Measurements from ENCODE around the gene LRP10. TPM values are rescaled to one million over a fixed set of nuclear protein-coding genes. Genes with fewer than 3 reads are reported as not detected.

LRP10 gene
- total RNA-seq, 2 donors from 2014 or later, result 124 to 150 TPM

GRCh38 chr14:22870811-22871223 is 723 bp upstream of the LRP10 start:
- H3K4me1 ChIP-seq (replicated peaks), result peaks cover 4% of the 10 kb centered on the region
- intact Hi-C loops (cut with DNase I), result loop anchor here (5.0 kb wide), 2 partner anchors 46 to 106 kb away; partner anchors contain the start of gene RBM23
- 2% methylated on average over 1 of the region's 1 CpG for WGBS

GRCh38 chr14:22872033-22872832 is 693 bp downstream of the LRP10 start:
- H3K4me1 ChIP-seq (replicated peaks), result peaks cover 4% of the 10 kb centered on the region
- no peaks in the 10 kb centered on the region for H3K9me3 ChIP-seq
- peak overlapping the region; percentile 100 for H3K27ac ChIP-seq
- peak overlapping the region; percentile 94 to 100 for H3K4me3 ChIP-seq
- under 1% methylated on average over 44 of the region's 45 CpGs for WGBS
- intact Hi-C loops (cut with DNase I), result loop anchor here (5.0 kb wide), 2 partner anchors 45 to 105 kb away; partner anchors contain the start of gene RBM23
- TF ChIP-seq POLR2A (IDR thresholded peaks at IDR 0.05) (peak; percentile 56), POLR2AphosphoS5 (IDR thresholded peaks at IDR 0.05) (peak; percentile 93), CTCF (IDR thresholded peaks at IDR 0.05) (peak; percentile 93 to 98 (median 97))
- H3K27me3 ChIP-seq (replicated peaks; ENCODE audit: insufficient read depth), result no peaks in the 10 kb centered on the region
- DNase-seq (ENCODE audit: low spot score), result peak; percentile 89
- H3K36me3 ChIP-seq, result peaks cover 15 to 22% of the 10 kb centered on the region in 2 donors

More at GRCh38 chr14:22870811-22871223, 723 bp upstream of the LRP10 start:
- Histone ChIP-seq H3K27ac (peak overlapping the region; percentile 100), H3K36me3 (peaks cover 11 to 13% of the 10 kb centered on the region in 2 donors), H3K27me3 (replicated peaks; ENCODE audit: insufficient read depth) (no peaks in the 10 kb centered on the region), H3K4me3 (peak overlapping the region; percentile 94 to 100), H3K9me3 (no peaks in the 10 kb centered on the region)
- TF ChIP-seq POLR2AphosphoS5 (IDR thresholded peaks at IDR 0.05) (no peak), POLR2A (IDR thresholded peaks at IDR 0.05) (no peak), CTCF (IDR thresholded peaks at IDR 0.05) (no peak)
- no peak for DNase-seq (ENCODE audit: low spot score)

- H3K9me3 ChIP-seq, result no peaks in the 10 kb centered on the region
- intact Hi-C loops (cut with DNase I), result loop anchor here (5.0 kb wide), 2 partner anchors 44 to 104 kb away; partner anchors contain the start of gene RBM23
- no peak for DNase-seq (ENCODE audit: low spot score)
These were observed 1.4 kb downstream of the LRP10 start for GRCh38 chr14:22872833-22873520.

GRCh38 chr14:22875003-22875747 is 3.6 kb downstream of the LRP10 start:
- Histone ChIP-seq H3K9me3 (no peaks in the 10 kb centered on the region), H3K36me3 (peaks cover 19 to 33% of the 10 kb centered on the region in 2 donors), H3K27me3 (replicated peaks; ENCODE audit: insufficient read depth) (no peaks in the 10 kb centered on the region), H3K4me1 (replicated peaks) (peaks cover 4% of the 10 kb centered on the region), H3K27ac (no peak overlapping the region), H3K4me3 (no peak overlapping the region)
- no peak for DNase-seq (ENCODE audit: low spot score)
- intact Hi-C loops (cut with DNase I), result no loop called here
- TF ChIP-seq POLR2AphosphoS5 (IDR thresholded peaks at IDR 0.05), result no peak
- no peak for TF ChIP-seq POLR2A (IDR thresholded peaks at IDR 0.05)
- no peak for TF ChIP-seq CTCF (IDR thresholded peaks at IDR 0.05)
- WGBS, result 92% methylated on average over 14 of the region's 15 CpGs

More at GRCh38 chr14:22872833-22873520, 1.4 kb downstream of the LRP10 start:
- Histone ChIP-seq H3K4me1 (replicated peaks) (peaks cover 4% of the 10 kb centered on the region), H3K36me3 (peaks cover 19 to 26% of the 10 kb centered on the region in 2 donors), H3K27me3 (replicated peaks; ENCODE audit: insufficient read depth) (no peaks in the 10 kb centered on the region), H3K4me3 (peak overlapping the region; percentile 94 to 100), H3K27ac (peak overlapping the region; percentile 100)
- WGBS, result 36% methylated on average over 10 of the region's 10 CpGs
- TF ChIP-seq CTCF (IDR thresholded peaks at IDR 0.05), result peak in 1 of 4 experiments; percentile 1
- TF ChIP-seq POLR2A (IDR thresholded peaks at IDR 0.05), result no peak
- no peak for TF ChIP-seq POLR2AphosphoS5 (IDR thresholded peaks at IDR 0.05)

Measured in prostate gland (tissue), 2 donors.